ENCODE data around the gene NRP2. TPM values are rescaled to one million over a fixed set of nuclear protein-coding genes. Genes with fewer than 3 reads are reported as not detected.

The NRP2 gene
- total RNA-seq, 2 experiments from 2014 or later = 2.9 to 3.3 TPM

DNA sequence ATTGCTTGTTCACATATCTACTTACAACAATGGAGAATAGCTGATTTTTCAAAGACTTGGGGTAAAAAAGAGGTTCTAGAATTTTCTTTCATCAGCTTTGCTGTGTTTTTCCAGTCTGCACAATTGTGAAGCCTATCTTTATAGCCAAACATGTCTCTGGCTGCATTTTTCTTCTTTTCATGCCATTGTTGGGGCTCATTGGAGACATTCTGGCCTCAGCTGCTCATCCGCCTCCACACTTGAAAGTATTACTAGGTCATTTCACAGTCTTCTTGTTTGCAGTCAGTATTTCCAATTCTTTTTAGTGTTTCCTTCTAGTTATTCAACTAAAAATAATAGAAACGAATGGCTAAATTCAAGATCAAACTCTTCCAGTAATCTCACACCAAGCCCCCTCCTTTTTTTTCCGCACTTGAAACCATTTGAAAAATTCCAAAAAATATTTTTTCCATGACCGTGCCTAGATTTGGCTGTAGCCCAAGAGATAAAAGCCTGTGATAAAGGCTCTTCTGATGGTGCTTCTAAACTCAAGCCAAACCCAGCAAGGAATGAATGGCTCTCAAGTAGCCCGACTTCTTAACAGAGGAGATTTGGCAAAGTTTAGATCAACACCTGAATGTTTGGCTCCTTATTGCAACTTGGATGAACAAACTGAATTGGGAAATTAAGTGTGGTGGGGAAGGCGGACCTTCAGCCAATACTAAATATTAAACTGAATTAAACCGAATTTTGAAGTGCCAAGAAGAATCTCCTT lies 103.4 kb downstream of the NRP2 start:
- Mint-ChIP-seq H3K4me1 (peaks cover 5% of the 10 kb centered on the region), H3K36me3 (no peaks in the 10 kb centered on the region), H3K4me3 (no peak overlapping the region), H3K27me3 (peaks cover 4% of the 10 kb centered on the region), H3K27ac (no peak overlapping the region), H3K9me3 (no peaks in the 10 kb centered on the region)
- no peak for DNase-seq
- POLR2A ChIA-PET = no interaction called here
- no peak for ATAC-seq (ENCODE audit: low read depth)

DNA sequence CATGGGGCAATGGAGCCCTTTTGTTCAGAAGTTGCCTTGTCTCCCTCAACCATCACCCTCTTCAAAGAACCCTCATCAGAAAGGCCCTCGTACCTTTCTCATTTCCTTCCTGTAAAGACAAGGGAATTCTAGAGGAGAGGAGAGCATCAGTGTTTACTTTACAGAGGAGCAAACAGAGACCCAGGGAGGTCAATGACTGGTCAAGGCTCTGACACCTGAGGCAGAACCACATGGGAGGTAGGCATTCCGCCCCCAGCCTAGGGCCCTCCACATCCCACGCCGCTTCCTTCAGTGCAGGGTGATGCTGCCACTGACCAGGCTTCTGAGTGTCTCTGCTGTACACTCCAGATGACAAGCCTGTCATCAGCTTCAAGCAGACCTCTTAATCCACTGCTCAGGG lies 104.7 kb downstream of the NRP2 start:
- POLR2A ChIA-PET = no interaction called here
- peaks cover 2% of the 10 kb centered on the region for H3K27me3 Mint-ChIP-seq
- DNase-seq (no peak), ATAC-seq (ENCODE audit: low read depth) (no peak)
- H3K4me1 Mint-ChIP-seq = peaks cover 2% of the 10 kb centered on the region
- no peaks in the 10 kb centered on the region for H3K9me3 Mint-ChIP-seq
- H3K4me3 Mint-ChIP-seq = no peak overlapping the region
- H3K36me3 Mint-ChIP-seq = no peaks in the 10 kb centered on the region
- no peak overlapping the region for H3K27ac Mint-ChIP-seq

DNA sequence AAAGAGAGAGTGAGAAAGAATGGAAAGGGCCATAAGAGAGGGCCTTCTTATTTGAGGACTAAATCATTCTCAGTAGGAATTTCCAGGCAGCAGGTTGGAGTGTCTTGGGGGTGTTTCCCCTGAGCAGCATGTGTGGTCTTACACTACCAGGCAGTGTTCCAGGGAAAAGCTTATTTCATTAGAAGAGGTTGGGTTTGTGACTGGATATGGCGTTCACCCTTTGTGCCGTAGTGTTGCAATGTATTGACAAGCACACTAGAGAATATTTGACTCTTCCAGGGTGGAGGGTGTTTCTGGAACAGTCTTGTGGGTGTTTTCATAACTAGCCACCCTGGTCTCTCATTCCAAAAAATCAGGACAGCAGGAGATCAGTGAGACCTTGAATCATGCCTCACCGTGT lies 105.5 kb downstream of the NRP2 start:
- H3K9me3 Mint-ChIP-seq = no peaks in the 10 kb centered on the region
- H3K27ac Mint-ChIP-seq = no peak overlapping the region
- H3K4me1 Mint-ChIP-seq = peaks cover 2% of the 10 kb centered on the region
- POLR2A ChIA-PET = no interaction called here
- H3K36me3 Mint-ChIP-seq = no peaks in the 10 kb centered on the region
- peaks cover 4% of the 10 kb centered on the region for H3K27me3 Mint-ChIP-seq
- no peak overlapping the region for H3K4me3 Mint-ChIP-seq
- no peak for ATAC-seq (ENCODE audit: low read depth)
- DNase-seq = no peak

DNA sequence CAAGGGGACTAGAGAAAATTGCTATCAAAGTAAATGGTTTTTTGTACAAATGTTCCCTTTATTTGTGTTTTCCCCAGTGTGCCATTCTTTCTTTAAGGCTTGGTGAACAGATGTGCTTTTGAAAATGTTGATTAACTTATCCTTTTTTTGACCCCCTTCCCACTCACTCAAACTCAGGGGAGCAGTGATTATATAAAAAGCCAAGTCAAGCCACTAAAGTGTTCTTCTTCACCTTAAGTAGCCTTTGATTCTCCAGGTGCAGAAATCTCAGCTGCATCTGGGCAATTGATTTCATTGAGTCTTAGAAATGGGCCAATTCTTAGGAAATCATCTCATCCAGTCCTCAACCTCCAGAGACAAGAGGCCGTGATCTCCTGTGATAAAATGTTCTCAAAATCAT lies 107.6 kb downstream of the NRP2 start:
- no peak for DNase-seq
- Mint-ChIP-seq H3K4me1 (peaks cover 2% of the 10 kb centered on the region), H3K27me3 (peaks cover 5% of the 10 kb centered on the region), H3K4me3 (no peak overlapping the region), H3K36me3 (no peaks in the 10 kb centered on the region), H3K27ac (no peak overlapping the region), H3K9me3 (no peaks in the 10 kb centered on the region)
- no peak for ATAC-seq (ENCODE audit: low read depth)
- POLR2A ChIA-PET = no interaction called here

DNA sequence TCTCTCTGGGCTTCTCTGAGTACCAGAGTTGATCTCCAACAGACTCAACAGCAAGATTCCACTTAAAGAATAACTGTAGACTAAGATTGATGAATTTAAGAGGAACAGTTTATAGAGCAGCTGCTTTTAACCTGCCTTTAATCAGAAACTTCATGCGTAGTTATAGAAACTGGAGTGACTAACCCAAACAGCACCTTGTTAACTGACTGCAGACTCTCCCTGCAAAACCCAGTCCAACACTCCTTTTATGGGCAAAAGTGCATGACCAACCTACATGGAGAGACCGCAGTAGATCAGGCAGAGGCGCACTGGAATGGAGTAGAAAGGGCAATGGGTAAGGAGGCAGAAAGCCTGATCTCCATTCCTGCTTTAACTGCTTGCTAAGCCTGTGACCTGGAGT lies 110.6 kb downstream of the NRP2 start:
- Mint-ChIP-seq H3K9me3 (no peaks in the 10 kb centered on the region), H3K4me1 (no peaks in the 10 kb centered on the region)
- no peak for DNase-seq

DNA sequence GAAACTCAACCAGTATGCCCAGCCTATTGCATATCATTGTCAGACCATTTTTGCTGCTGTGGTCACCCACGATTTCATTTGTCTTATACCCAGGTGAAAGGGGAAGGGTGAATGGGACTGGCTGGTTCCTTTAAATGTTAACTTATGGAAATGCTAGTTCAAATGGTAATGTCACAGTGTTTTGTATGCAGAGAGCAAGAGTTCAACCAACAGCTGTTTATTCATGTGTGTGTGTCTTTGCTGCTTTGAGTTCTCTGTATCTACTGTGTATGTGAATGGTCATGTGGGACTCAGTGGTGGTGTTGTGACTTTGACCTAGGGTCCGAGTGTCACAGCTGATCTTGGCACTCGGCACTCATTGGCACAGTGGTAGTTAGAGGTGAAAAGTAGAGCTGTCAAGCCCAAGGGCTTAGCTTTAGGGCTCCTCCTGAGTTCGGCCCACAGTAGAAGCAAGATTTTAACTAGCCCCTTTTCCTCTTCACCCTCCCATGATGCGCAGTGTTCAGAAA lies 114.6 kb downstream of the NRP2 start:
- Mint-ChIP-seq H3K36me3 (no peaks in the 10 kb centered on the region), H3K27ac (no peak overlapping the region), H3K27me3 (peaks cover 6% of the 10 kb centered on the region), H3K4me1 (peaks cover 2% of the 10 kb centered on the region), H3K9me3 (peaks cover 2% of the 10 kb centered on the region), H3K4me3 (no peak overlapping the region)
- ATAC-seq (ENCODE audit: low read depth) = no peak
- POLR2A ChIA-PET = no interaction called here
- DNase-seq = no peak

More for the DNA sequence above, 110.6 kb downstream of the NRP2 start:
- no peak for ATAC-seq (ENCODE audit: low read depth)
- H3K36me3 Mint-ChIP-seq = no peaks in the 10 kb centered on the region
- peaks cover 6% of the 10 kb centered on the region for H3K27me3 Mint-ChIP-seq
- no peak overlapping the region for H3K27ac Mint-ChIP-seq
- POLR2A ChIA-PET = no interaction called here
- no peak overlapping the region for H3K4me3 Mint-ChIP-seq

DNA sequence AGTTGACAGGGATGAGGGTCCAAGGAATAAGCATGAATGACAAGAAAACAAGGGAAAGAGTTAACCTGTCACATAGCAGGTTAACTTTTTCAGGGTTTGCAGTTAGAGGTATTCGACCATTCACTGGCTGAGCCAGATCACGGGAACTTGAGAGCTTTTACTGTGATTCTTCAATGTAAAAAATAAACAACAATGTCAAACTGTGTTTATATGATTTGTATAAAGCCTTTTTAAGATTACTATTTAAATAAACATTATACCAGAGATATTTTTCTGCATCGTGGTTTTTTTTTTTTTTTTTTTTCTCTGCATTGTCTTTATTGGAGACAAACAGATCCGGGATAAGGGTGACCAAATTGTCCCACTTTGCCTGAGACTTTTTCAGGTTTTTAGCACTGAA lies 115.6 kb downstream of the NRP2 start:
- no peaks in the 10 kb centered on the region for H3K36me3 Mint-ChIP-seq
- no peak overlapping the region for H3K4me3 Mint-ChIP-seq
- DNase-seq (no peak), ATAC-seq (ENCODE audit: low read depth) (no peak)
- POLR2A ChIA-PET = no interaction called here
- H3K4me1 Mint-ChIP-seq = peaks cover 2% of the 10 kb centered on the region
- H3K27ac Mint-ChIP-seq = no peak overlapping the region
- H3K27me3 Mint-ChIP-seq = peaks cover 6% of the 10 kb centered on the region
- H3K9me3 Mint-ChIP-seq = peaks cover 2% of the 10 kb centered on the region

DNA sequence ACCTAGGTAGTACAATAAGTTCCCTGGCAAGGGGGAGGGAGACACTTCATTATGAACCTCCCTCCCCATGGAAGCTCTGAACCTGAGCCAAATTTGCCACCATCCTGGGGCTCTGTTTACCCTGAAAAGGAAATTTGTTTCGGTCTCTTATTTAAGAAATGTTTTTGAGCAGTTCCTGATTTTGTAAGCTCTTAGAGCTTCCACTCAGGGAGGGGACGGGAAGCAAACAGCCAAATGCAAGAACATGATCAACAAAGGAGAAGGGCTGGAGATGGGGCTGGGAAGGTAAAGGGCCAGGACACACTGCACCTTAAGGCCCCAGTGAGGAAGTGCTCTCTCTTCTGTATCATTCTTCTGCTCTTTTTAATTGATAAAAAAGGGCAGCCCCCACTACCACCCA lies 117.9 kb downstream of the NRP2 start:
- Mint-ChIP-seq H3K27ac (no peak overlapping the region), H3K4me1 (peaks cover 2% of the 10 kb centered on the region), H3K36me3 (no peaks in the 10 kb centered on the region), H3K27me3 (peaks cover 6% of the 10 kb centered on the region), H3K9me3 (peaks cover 2% of the 10 kb centered on the region), H3K4me3 (no peak overlapping the region)
- ATAC-seq (ENCODE audit: low read depth) = no peak
- POLR2A ChIA-PET = no interaction called here
- DNase-seq = no peak

DNA sequence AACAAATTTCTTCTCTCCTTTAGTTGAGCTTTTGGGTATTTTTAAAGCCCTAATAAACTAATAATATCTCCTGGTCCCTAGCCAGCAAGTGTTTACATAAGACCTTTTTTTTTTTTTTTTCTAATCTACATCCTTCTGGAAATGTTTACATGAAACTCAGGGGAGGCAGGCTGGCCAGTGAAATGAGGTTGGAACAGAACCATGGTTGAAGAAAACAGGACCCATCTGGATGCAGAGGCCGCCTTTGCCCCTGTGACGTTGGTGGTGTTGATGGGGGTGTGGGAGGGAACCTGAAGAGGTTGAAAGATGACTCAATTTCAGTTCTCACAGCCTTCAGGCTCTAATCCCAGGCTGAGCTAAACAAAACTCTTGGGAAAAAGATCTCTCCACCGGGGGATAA lies 118.5 kb downstream of the NRP2 start:
- Mint-ChIP-seq H3K4me1 (peaks cover 2% of the 10 kb centered on the region), H3K27me3 (peaks cover 6% of the 10 kb centered on the region), H3K27ac (no peak overlapping the region), H3K4me3 (no peak overlapping the region), H3K36me3 (no peaks in the 10 kb centered on the region), H3K9me3 (peaks cover 2% of the 10 kb centered on the region)
- POLR2A ChIA-PET = no interaction called here
- DNase-seq = no peak
- ATAC-seq (ENCODE audit: low read depth) = no peak

DNA sequence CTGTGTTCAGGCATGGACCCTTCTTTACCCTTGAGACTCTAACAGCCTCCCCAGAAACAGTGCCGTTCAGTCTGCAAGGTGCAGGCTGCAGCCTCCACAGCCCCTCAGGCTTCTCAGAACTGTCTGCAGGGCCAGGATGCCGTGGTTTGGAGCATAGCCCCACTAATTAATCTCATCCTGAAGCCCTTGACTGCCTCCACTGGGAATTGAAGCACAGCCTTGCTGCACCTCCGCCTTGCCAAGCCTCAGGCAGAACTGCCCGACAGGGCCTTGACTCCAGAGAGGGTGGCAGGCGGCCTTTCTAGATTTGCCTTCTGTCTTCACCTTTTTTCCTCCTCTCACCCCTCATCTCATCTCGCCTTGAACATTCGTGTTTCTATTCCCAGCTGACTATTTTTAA lies 119.8 kb downstream of the NRP2 start:
- Mint-ChIP-seq H3K27ac (no peak overlapping the region), H3K9me3 (peaks cover 2% of the 10 kb centered on the region), H3K4me1 (peaks cover 2% of the 10 kb centered on the region), H3K4me3 (no peak overlapping the region), H3K36me3 (no peaks in the 10 kb centered on the region), H3K27me3 (peaks cover 7% of the 10 kb centered on the region)
- DNase-seq = no peak
- no peak for ATAC-seq (ENCODE audit: low read depth)
- POLR2A ChIA-PET = no interaction called here

DNA sequence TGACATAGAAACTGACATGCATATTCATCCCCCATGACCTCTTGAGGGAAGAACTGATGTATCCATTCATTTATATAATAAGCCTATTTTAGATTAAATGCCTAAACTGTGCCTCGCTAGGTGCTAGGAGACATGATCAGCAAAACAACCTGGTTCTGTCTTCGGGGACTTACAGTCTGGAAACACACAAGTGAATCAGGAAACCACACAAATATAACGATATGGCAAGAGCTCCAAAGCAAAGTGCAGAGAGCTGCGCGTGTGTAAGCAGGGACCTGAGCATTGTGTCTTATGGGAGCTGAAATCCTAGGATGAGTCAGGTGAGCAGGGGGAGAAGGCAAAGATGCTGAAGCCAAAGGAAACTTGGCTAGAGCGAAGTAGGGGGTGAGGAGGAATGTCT lies 120.6 kb downstream of the NRP2 start:
- Mint-ChIP-seq H3K4me1 (peaks cover 2% of the 10 kb centered on the region), H3K27ac (no peak overlapping the region), H3K36me3 (no peaks in the 10 kb centered on the region), H3K9me3 (peaks cover 2% of the 10 kb centered on the region), H3K27me3 (peaks cover 7% of the 10 kb centered on the region), H3K4me3 (no peak overlapping the region)
- POLR2A ChIA-PET = no interaction called here
- ATAC-seq (ENCODE audit: low read depth) (no peak), DNase-seq (no peak)

DNA sequence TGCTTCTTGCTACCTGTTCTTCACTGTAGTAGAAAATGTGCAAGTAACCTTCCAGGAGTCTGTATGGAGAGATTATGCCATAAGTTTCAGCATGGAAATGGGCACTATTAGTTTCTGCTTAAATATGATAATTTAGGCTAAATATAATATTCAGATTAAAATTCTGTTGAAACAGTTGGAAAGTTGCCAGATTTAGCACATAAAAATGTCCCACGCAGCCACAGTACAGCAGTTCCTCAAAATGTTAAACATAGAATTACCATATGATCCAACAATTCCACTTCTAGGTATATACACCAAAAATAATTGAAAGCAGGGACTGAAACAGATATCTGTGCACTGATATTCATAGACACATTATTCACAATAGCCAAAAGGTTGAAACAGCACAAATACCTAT lies 121.2 kb downstream of the NRP2 start:
- POLR2A ChIA-PET = no interaction called here
- H3K4me3 Mint-ChIP-seq = no peak overlapping the region
- H3K4me1 Mint-ChIP-seq = peaks cover 2% of the 10 kb centered on the region
- H3K9me3 Mint-ChIP-seq = peaks cover 2% of the 10 kb centered on the region
- ATAC-seq (ENCODE audit: low read depth) (no peak), DNase-seq (no peak)
- H3K36me3 Mint-ChIP-seq = no peaks in the 10 kb centered on the region
- H3K27ac Mint-ChIP-seq = no peak overlapping the region
- peaks cover 7% of the 10 kb centered on the region for H3K27me3 Mint-ChIP-seq

DNA sequence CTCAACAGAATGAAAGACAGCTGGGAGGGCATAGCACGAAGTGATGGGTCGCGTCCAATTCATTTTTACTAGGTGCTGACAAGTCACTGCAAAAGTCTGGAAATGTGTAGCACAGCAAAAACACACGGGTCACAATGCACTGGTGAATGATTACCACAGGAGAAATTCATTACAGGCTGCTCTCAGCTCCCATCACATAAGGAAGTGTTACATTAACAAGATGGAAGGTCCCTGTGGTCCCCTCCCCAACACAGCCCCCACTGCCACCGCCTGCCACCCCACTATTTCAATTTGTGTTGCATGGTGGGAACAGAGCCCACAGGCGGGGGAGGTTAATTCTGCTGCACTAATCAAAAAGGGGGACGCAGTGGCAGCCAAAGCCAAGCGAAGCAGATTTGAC lies 122.8 kb downstream of the NRP2 start:
- DNase-seq = no peak
- Mint-ChIP-seq H3K4me1 (no peaks in the 10 kb centered on the region), H3K27ac (no peak overlapping the region), H3K36me3 (no peaks in the 10 kb centered on the region), H3K9me3 (no peaks in the 10 kb centered on the region), H3K4me3 (no peak overlapping the region), H3K27me3 (peaks cover 7% of the 10 kb centered on the region)
- POLR2A ChIA-PET = no interaction called here
- no peak for ATAC-seq (ENCODE audit: low read depth)

DNA sequence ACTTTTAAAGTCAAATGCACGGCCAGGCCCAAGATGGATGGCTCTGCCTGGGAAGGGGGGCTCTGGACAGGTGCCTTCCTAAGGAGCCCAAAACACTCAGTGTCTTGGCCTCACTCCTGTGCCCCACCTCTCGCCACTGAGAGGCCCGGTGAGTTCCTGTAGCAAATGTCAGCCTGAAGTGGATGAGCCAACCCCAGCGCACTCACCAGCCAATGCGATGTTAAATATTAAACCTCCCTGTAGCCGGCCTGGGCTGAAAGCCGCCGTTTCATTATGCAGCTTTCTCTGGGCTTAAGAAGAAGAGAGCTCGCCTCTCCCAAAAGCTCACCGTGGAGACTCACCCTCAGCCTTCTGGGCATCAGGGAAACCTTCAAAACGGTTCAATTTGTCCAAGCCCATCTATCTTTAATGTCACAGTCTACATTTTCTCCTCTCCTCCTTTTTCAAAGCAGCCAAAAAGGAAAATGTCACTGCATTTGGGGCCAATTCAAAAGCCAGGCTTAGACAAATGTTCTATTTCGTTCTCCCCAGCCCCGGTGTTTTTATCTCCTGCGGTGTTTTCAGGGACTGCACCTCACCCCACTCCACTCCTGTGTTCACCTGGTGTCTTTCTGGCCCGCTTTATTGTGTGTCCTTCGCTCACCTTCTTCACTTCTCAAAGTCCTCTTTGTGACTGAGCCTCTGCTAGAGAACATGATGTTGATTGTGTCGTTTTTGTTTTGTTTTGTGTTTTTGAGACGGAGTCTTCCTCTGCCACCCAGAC lies 124.0 kb downstream of the NRP2 start:
- no peaks in the 10 kb centered on the region for H3K4me1 Mint-ChIP-seq
- no peak overlapping the region for H3K4me3 Mint-ChIP-seq
- no peaks in the 10 kb centered on the region for H3K9me3 Mint-ChIP-seq
- H3K27me3 Mint-ChIP-seq = peaks cover 9% of the 10 kb centered on the region
- no peak for DNase-seq
- ATAC-seq (ENCODE audit: low read depth) = no peak
- no peak overlapping the region for H3K27ac Mint-ChIP-seq
- H3K36me3 Mint-ChIP-seq = no peaks in the 10 kb centered on the region
- POLR2A ChIA-PET = no interaction called here

Measured in activated naive CD8-positive, alpha-beta T cell treated with anti-CD3 and anti-CD28 coated beads, Interleukin-2, amount 10 ng/mL, durations not matched to agents 7 days and 5 days (primary cell).